H1 (cell line): ENCODE measurements around the gene MID1. TPM values are rescaled to one million over a fixed set of nuclear protein-coding genes. Genes with fewer than 3 reads are reported as not detected.

Source experiments
- CTCF ChIA-PET: fragments of 300-600 bp; sonication (Branson Sonifier 250); formaldehyde crosslinking; loops from one replicate; lab custom pipeline; 2021; ENCODE audit not compliant: partially characterized antibody; lab: Charles Lee
- POLR2A ChIA-PET: fragments of 300-600 bp; sonication (Branson Sonifier 250); formaldehyde crosslinking; loops from one replicate; lab custom pipeline; 2021; ENCODE audit warnings: inconsistent platforms; ENCODE audit not compliant: partially characterized antibody; lab: Charles Lee
- DNase-seq, 2 experiments: peaks; one replicate each; pipeline versions ENCODE4 v3.0.0 to v3.0.0-alpha.2; 2010 to 2022; ENCODE audit warnings: low spot score in 2 of 2, low read depth in 1 of 2, mixed read lengths in 1 of 2
- FAIRE-seq: peaks from 2 replicates; lab custom pipeline; 2011; peaks lifted over from hg19 to GRCh38; lab: Jason Lieb, UNC
- H2AFZ ChIP-seq: 2 replicates; pipeline ENCODE4 v1.8.1; 2012; ENCODE audit warnings: low read length, inconsistent platforms
- H2AK5ac ChIP-seq: 2 replicates; pipeline ENCODE4 v1.6.1; 2013; ENCODE audit warnings: low read depth, low read length
- H2BK120ac ChIP-seq: replicated peaks from 2 replicates; pipeline ENCODE3; 2013; ENCODE audit warnings: low read depth, low read length, inconsistent platforms
- H2BK12ac ChIP-seq: 2 replicates; pipeline ENCODE4 v1.6.1; 2013; ENCODE audit warnings: low read depth, low read length
- H2BK15ac ChIP-seq: 2 replicates; pipeline ENCODE4 v1.6.1; 2013; ENCODE audit warnings: low read length
- H2BK20ac ChIP-seq: 2 replicates; pipeline ENCODE4 v1.6.1; 2013; ENCODE audit warnings: low read length
- H2BK5ac ChIP-seq: 2 replicates; pipeline ENCODE4 v1.6.1; 2013; ENCODE audit warnings: low read depth, low read length
- H3K14ac ChIP-seq: 2 replicates; pipeline ENCODE4 v1.6.1; 2013; ENCODE audit warnings: inconsistent platforms; ENCODE audit not compliant: insufficient read length
- H3K18ac ChIP-seq: 2 replicates; pipeline ENCODE4 v1.6.1; 2013; ENCODE audit warnings: low read length; ENCODE audit errors: extremely low read depth
- H3K23ac ChIP-seq: 2 replicates; pipeline ENCODE4 v1.6.1; 2013; ENCODE audit warnings: inconsistent platforms; ENCODE audit not compliant: insufficient read length
- H3K23me2 ChIP-seq: 2 replicates; pipeline ENCODE4 v1.6.1; 2013; ENCODE audit warnings: low read depth, low read length
- H3K27ac ChIP-seq: 2 replicates; pipeline ENCODE4 v1.6.1; 2011; ENCODE audit warnings: low read depth, low read length, inconsistent platforms
- H3K27me3 ChIP-seq, 4 experiments: replicated peaks in 1 of 4; 1 replicate in 1 of 4; 2 replicates in 3 of 4; pipeline versions ENCODE4 v1.6.1 to v1.8.1; 2011 to 2013; ENCODE audit warnings: low read length in 3 of 4, mild to moderate bottlenecking in 3 of 4, inconsistent platforms in 2 of 4, mixed read lengths in 2 of 4, moderate library complexity in 1 of 4; ENCODE audit not compliant: control insufficient read depth in 3 of 4, insufficient read depth in 3 of 4; ENCODE audit errors: extremely low read depth in 1 of 4
- H3K36me3 ChIP-seq, 4 experiments: 2 replicates each; pipeline versions ENCODE4 v1.6.1 to v1.8.1; 2011 to 2013; ENCODE audit warnings: mild to moderate bottlenecking in 4 of 4, low read length in 3 of 4, moderate library complexity in 2 of 4, control low read depth in 1 of 4, inconsistent platforms in 1 of 4; ENCODE audit not compliant: insufficient read depth in 4 of 4, control insufficient read depth in 2 of 4
- H3K4ac ChIP-seq: replicated peaks from 2 replicates; pipeline ENCODE3; 2013; ENCODE audit warnings: low read length, low read depth, mixed read lengths, inconsistent platforms; ENCODE audit not compliant: insufficient read length
- H3K4me1 ChIP-seq, 4 experiments: replicated peaks in 1 of 4; 1 replicate in 1 of 4; 2 replicates in 3 of 4; pipeline versions ENCODE4 v1.6.1 to v1.8.1; 2011 to 2013; ENCODE audit warnings: low read length in 3 of 4, inconsistent platforms in 2 of 4, mixed read lengths in 1 of 4; ENCODE audit not compliant: insufficient read depth in 4 of 4, control insufficient read depth in 3 of 4
- H3K4me2 ChIP-seq, 2 experiments: 2 replicates each; pipeline versions ENCODE4 v1.6.1 to v1.8.1; 2011 to 2013; ENCODE audit warnings: low read depth in 2 of 2, low read length in 2 of 2, control low read depth in 1 of 2, inconsistent platforms in 1 of 2, mild to moderate bottlenecking in 1 of 2; ENCODE audit not compliant: insufficient read depth in 1 of 2
- H3K4me3 ChIP-seq, 4 experiments: fragments of 200-600, 300-600 bp in 1 of 4; sonication (generic), shearing (Covaris generic), sonication (Bioruptor Twin) in 1 of 4; 2 replicates each; pipeline versions ENCODE4 v1.5.1 to v1.8.1; 2011 to 2016; ENCODE audit warnings: low read length in 4 of 4, low read depth in 3 of 4, control low read depth in 2 of 4, inconsistent platforms in 2 of 4, mild to moderate bottlenecking in 2 of 4, mixed read lengths in 1 of 4, moderate library complexity in 1 of 4; ENCODE audit not compliant: insufficient read depth in 2 of 4; ENCODE audit errors: extremely low read depth in 1 of 4
- H3K56ac ChIP-seq: replicated peaks from 2 replicates; pipeline ENCODE3; 2013; ENCODE audit warnings: low read depth, mild to moderate bottlenecking, mixed read lengths, low read length, inconsistent platforms; ENCODE audit not compliant: insufficient read length
- H3K79me1 ChIP-seq: 2 replicates; pipeline ENCODE4 v1.6.1; 2013; ENCODE audit warnings: low read depth, low read length, control low read depth
- H3K79me2 ChIP-seq, 2 experiments: 2 replicates each; pipeline versions ENCODE4 v1.6.1 to v1.8.1; 2012 to 2013; ENCODE audit warnings: low read length in 2 of 2, mild to moderate bottlenecking in 2 of 2, inconsistent platforms in 1 of 2; ENCODE audit not compliant: insufficient read depth in 2 of 2, control insufficient read depth in 1 of 2
- H3K9ac ChIP-seq, 4 experiments: replicated peaks in 1 of 4; 1 replicate in 1 of 4; 2 replicates in 3 of 4; pipeline versions ENCODE4 v1.6.1 to v1.8.1; 2011 to 2013; ENCODE audit warnings: low read depth in 3 of 4, low read length in 3 of 4, control low read depth in 2 of 4, mild to moderate bottlenecking in 2 of 4, moderate library complexity in 2 of 4, inconsistent platforms in 1 of 4; ENCODE audit errors: extremely low read depth in 1 of 4
- H3K9me3 ChIP-seq, 2 experiments: 2 replicates each; pipeline versions ENCODE4 v1.6.1 to v1.8.1; 2012 to 2013; ENCODE audit warnings: mild to moderate bottlenecking in 2 of 2, moderate library complexity in 2 of 2, control low read depth in 1 of 2, inconsistent platforms in 1 of 2, low read depth in 1 of 2, low read length in 1 of 2, mixed read lengths in 1 of 2; ENCODE audit not compliant: insufficient read depth in 2 of 2
- H4K20me1 ChIP-seq, 2 experiments: replicated peaks in 1 of 2; 2 replicates each; pipeline versions ENCODE3 to v1.8.1; 2011 to 2013; ENCODE audit warnings: inconsistent platforms in 2 of 2, low read length in 2 of 2, mild to moderate bottlenecking in 1 of 2; ENCODE audit not compliant: insufficient read depth in 2 of 2, control insufficient read depth in 1 of 2
- H4K5ac ChIP-seq: 2 replicates; pipeline ENCODE4 v1.6.1; 2013; ENCODE audit warnings: low read length, low read depth, mixed read lengths, inconsistent platforms; ENCODE audit not compliant: insufficient read length
- H4K8ac ChIP-seq: 2 replicates; pipeline ENCODE4 v1.8.0; 2013; ENCODE audit warnings: mild to moderate bottlenecking, moderate library complexity, low read length, inconsistent platforms; ENCODE audit not compliant: insufficient read depth; ENCODE audit errors: extremely low read depth
- H4K91ac ChIP-seq: replicated peaks from 2 replicates; pipeline ENCODE3; 2013; ENCODE audit warnings: low read length, mixed read lengths, inconsistent platforms; ENCODE audit not compliant: insufficient read length
- ASH2L ChIP-seq: fragments of 200-600, 300-600 bp; sonication (generic); IDR thresholded peaks from one replicate; pipeline ENCODE4 v1.7.1; 2017; ENCODE audit warnings: low read length
- BCL11A ChIP-seq, 2 experiments: IDR thresholded peaks; one replicate each; pipeline ENCODE4 v1.6.1; 2011; ENCODE audit warnings: low read depth in 2 of 2, low read length in 2 of 2, mild to moderate bottlenecking in 2 of 2
- CEBPB ChIP-seq: IDR thresholded peaks from 2 replicates; pipeline ENCODE4 v1.6.1; 2012; ENCODE audit warnings: low read depth, low read length
- CHD2 ChIP-seq: IDR thresholded peaks from 2 replicates; pipeline ENCODE4 v1.6.1; 2012; ENCODE audit warnings: low read length, improper control_type of control experiment
- EGR1 ChIP-seq: IDR thresholded peaks from 2 replicates; pipeline ENCODE4 v1.6.1; 2011; ENCODE audit warnings: low read depth, low read length, borderline replicate concordance
- HDAC2 ChIP-seq, 2 experiments: fragments of 300-600 bp in 1 of 2; sonication (generic) in 1 of 2; IDR thresholded peaks; 2 replicates each; pipeline ENCODE4 v1.6.1; 2011 to 2012; ENCODE audit warnings: low read depth in 2 of 2, low read length in 2 of 2, mild to moderate bottlenecking in 2 of 2, moderate library complexity in 2 of 2, borderline replicate concordance in 1 of 2, inconsistent platforms in 1 of 2
- KDM5A ChIP-seq: fragments of 200-600 bp; IDR thresholded peaks from 2 replicates; pipeline ENCODE4 v1.7.1; 2012; ENCODE audit warnings: mild to moderate bottlenecking, low read length, inconsistent platforms, mixed read lengths
- PHF8 ChIP-seq: fragments of 200-600 bp; sonication (generic); conservative IDR thresholded peaks from 2 replicates; pipeline ENCODE4 v1.7.1; 2012; ENCODE audit warnings: low read depth, mild to moderate bottlenecking, inconsistent platforms, low read length, moderate library complexity
- POLR2A ChIP-seq, 2 experiments: IDR thresholded peaks; 1 replicate in 1 of 2; 2 replicates in 1 of 2; pipeline ENCODE4 v1.6.1; 2011; ENCODE audit warnings: low read depth in 2 of 2, low read length in 2 of 2, mild to moderate bottlenecking in 2 of 2; ENCODE audit errors: control extremely low read depth in 1 of 2
- SP2 ChIP-seq: IDR thresholded peaks from 2 replicates; pipeline ENCODE4 v1.6.1; 2012; ENCODE audit warnings: mild to moderate bottlenecking, low read length, inconsistent platforms
- TEAD4 ChIP-seq: IDR thresholded peaks from 2 replicates; pipeline ENCODE4 v1.6.1; 2012; ENCODE audit warnings: low read depth, low read length, inconsistent platforms, mixed read lengths
- WGBS, 2 experiments: shearing (Covaris generic) in 1 of 2; methylation state at CpG; one replicate each; pipeline versions ENCODE4 v1.1.6 to v1.1.7; 2013 to 2015; ENCODE audit warnings: low lambda C conversion rate in 2 of 2, mixed read lengths in 2 of 2, inconsistent platforms in 1 of 2, low coverage in 1 of 2, missing lambda C conversion rate in 1 of 2; ENCODE audit not compliant: insufficient replicate concordance in 2 of 2, insufficient coverage in 1 of 2, insufficient read length in 1 of 2; ENCODE audit errors: extremely low coverage in 1 of 2, missing lambda C conversion rate in 1 of 2; 5-methylcytosine and 5-hydroxymethylcytosine counted together
- polyA plus RNA-seq, 7 experiments: library from polyadenylated mRNA; depleted of rRNA in 3 of 7; stranded (reverse) in 5 of 7; unstranded in 2 of 7; fragments of >200 nt in 5 of 7; fragments of 200-250 nt in 2 of 7; gene quantifications; 1 replicate in 5 of 7; 2 replicates in 1 of 7; 4 replicates in 1 of 7; pipeline versions ENCODE4 v1.2.1 to v1.2.3, GENCODE V29; 2011 to 2013; ENCODE audit warnings: missing spikeins in 2 of 7, mixed read lengths in 2 of 7
- total RNA-seq: library from RNA; stranded (reverse); fragmentation: NEBNext Ultra II Directional; extraction: Animal tissue kit (Norgen Biotek cat#: 25700); gene quantifications from 2 replicates; pipeline ENCODE4 v1.2.1, GENCODE V29; 2021
- TF ChIP-seq, protein P1 (sequence below): IDR thresholded peaks from 2 replicates; pipeline ENCODE4 v1.6.1; 2012; ENCODE audit warnings: low read length, inconsistent platforms

Gene MID1
- total and polyA plus RNA-seq, 2 of the 8 experiments (the other 6 are each of a cell fraction or from before 2014, with no cell fraction given) = 12.9 to 54.3 TPM

- FAIRE-seq (no peak), DNase-seq (no peak)
- WGBS, 2 experiments = 63% methylated on average over 2 of the region's 2 CpGs; no CpG with 5 or more reads in 1 of the 2 experiments
- H2BK12ac ChIP-seq = no peak overlapping the region
- no peak overlapping the region for H3K18ac ChIP-seq
- peaks cover 0 to 18% of the 10 kb centered on the region in 2 experiments; a peak in 2 of 4 replicates for H3K79me2 ChIP-seq
- H2BK120ac ChIP-seq = no peak overlapping the region
- no peak overlapping the region for H4K91ac ChIP-seq
- no peak overlapping the region for H2BK20ac ChIP-seq
- no peak overlapping the region for H2BK15ac ChIP-seq
- H2BK5ac ChIP-seq = no peak overlapping the region
- H3K14ac ChIP-seq = no peak overlapping the region
- no peaks in the 10 kb centered on the region for H3K79me1 ChIP-seq
- no peaks in the 10 kb centered on the region for H3K23me2 ChIP-seq
- no peak overlapping the region for H3K4me2 ChIP-seq
- H4K5ac ChIP-seq = peak overlapping the region; percentile 29
- H3K4me1 ChIP-seq = peaks cover 0 to 9% (median 5%) of the 10 kb centered on the region in 4 experiments; a peak in 5 of 7 replicates
- no peak overlapping the region for H2AK5ac ChIP-seq
- no peak overlapping the region for H3K56ac ChIP-seq
- no peaks in the 10 kb centered on the region for H3K27me3 ChIP-seq
- H3K4me3 ChIP-seq = no peak overlapping the region
- no peak overlapping the region for H2AFZ ChIP-seq
- no peak overlapping the region for H4K8ac ChIP-seq
- ChIA-PET POLR2A (no interaction called here), CTCF (no interaction called here)
- H3K4ac ChIP-seq = no peak overlapping the region
- no peak overlapping the region for H3K27ac ChIP-seq
- no peak overlapping the region for H3K23ac ChIP-seq
- no peaks in the 10 kb centered on the region for H3K9me3 ChIP-seq
- no peak overlapping the region for H3K9ac ChIP-seq
- no peaks in the 10 kb centered on the region for H4K20me1 ChIP-seq
- no peak for TF ChIP-seq KDM5A
- TF ChIP-seq BCL11A (IDR thresholded peaks at IDR 0.05; ENCODE audit: low read depth in 2 of 2, low read length in 2 of 2) = no peak
- no peak for TF ChIP-seq TEAD4
- TF ChIP-seq POLR2A (IDR thresholded peaks at IDR 0.05; ENCODE audit: control extremely low read depth in 1 of 2, low read depth in 2 of 2, low read length in 2 of 2) = no peak
- TF ChIP-seq PHF8 = no peak
- no peak for TF ChIP-seq HDAC2 (IDR thresholded peaks at IDR 0.05; ENCODE audit: borderline replicate concordance in 1 of 2, low read depth in 2 of 2, low read length in 2 of 2)
- TF ChIP-seq, protein P1, sequence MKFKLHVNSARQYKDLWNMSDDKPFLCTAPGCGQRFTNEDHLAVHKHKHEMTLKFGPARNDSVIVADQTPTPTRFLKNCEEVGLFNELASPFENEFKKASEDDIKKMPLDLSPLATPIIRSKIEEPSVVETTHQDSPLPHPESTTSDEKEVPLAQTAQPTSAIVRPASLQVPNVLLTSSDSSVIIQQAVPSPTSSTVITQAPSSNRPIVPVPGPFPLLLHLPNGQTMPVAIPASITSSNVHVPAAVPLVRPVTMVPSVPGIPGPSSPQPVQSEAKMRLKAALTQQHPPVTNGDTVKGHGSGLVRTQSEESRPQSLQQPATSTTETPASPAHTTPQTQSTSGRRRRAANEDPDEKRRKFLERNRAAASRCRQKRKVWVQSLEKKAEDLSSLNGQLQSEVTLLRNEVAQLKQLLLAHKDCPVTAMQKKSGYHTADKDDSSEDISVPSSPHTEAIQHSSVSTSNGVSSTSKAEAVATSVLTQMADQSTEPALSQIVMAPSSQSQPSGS = no peak
- no peak for TF ChIP-seq EGR1
- no peak for TF ChIP-seq SP2
- TF ChIP-seq CEBPB = no peak
- TF ChIP-seq ASH2L = no peak
- TF ChIP-seq CHD2 = no peak
- no peaks in the 10 kb centered on the region for H3K36me3 ChIP-seq
Measured at GRCh38 chrX:10548688-10549087, 71.7 kb downstream of the MID1 start.
